DMS53 (cell line): ENCODE results near the gene CTIF.
A peak's percentile ranks its signal among the peaks of the same experiment; 100 is the strongest.
"Not testable (repeated sequence)": the region's sequence is repeated elsewhere in the genome, so short reads cannot be mapped to it uniquely, and the experiment has no call there.

Experiments used
- DNase-seq: peaks from one replicate; lab custom pipeline; 2025; lab: John Stamatoyannopoulos, UW

CTIF gene

DNA sequence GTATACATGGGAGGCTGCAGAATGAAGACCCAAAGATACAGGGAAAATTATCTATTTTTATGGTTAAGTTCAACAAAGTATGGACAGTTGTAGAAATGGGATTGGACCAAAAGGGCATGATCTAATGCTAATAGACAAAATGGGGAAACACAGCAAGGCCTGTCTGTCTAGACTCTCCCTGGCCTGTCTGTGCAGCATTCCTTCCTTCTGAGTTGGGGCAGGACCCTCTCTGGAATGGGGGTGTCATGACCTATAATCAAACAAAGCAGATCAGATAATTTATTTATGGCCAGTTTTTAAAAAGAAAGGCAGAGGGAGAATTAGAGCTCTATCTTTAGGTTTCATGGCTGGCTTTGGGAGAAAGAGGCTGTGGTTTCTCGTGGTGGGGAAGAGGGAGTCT is 104.4 kb downstream of the CTIF start:
- DNase-seq: no peak

DNA sequence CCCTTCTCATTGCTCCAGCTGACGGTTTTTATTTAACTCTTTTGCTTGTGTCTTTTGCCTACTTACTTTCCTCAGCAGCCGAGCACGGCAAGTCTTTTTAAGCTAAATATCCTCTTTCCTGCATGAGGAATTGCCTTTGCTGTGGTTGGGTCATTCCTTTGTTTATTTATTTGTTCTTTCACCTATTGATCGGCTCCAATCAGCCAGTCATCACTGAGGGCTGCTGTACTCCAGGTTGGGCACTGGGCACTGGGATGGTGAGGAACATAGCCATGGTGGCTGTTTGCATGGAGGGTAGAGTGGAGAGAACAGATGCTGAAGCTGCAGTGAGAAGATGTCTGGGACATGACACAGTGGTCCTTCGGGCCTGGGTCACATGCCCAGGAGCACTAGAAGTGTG is 105.2 kb downstream of the CTIF start:
- DNase-seq: no peak

DNA sequence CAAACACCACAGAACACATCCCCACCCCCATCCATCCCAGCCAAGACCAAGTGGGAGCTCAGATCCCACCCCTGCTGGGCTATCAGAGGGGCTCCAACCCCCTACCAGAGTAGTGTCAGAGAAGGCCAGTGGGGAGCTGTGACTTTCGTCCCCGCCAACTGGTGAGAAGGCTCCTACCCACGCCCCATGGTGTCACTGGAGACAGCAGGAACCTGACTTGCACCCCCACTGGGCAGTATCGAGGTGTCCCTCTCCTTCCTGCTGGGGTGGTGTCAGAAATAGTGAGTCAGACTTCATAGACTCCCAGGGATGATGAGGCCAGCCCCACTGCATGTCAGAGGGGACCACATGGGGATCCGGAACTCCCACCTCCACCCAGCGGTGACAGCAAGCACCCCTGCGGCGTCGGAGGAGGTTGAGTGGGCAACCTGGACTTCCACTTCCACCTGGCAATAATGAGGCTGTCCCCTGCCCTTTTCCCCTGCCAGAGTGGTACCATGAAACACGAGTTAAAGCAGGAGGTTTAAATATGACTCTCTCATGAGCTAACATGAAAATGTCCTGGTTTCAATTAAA is 106.7 kb downstream of the CTIF start:
- DNase-seq: no peak

DNA sequence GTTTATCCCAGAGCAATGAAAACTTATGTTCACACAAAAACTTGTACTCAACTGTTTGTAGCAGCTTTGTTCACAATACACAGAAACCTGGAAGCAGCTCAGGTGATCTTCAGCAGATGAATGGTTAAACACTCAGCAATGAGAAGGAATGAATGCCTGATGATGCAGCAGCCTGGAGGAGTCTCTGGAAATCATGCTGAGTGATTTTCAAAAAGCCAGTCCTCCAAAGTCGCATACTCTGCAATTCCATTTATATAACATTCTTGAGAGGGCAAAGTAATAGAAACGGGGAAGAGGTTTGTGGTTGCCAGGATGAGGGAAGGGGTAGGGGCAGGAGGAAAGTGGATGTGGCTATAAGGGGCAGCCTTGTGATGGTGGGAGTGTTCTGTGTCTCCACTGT is 108.1 kb downstream of the CTIF start:
- no peak for DNase-seq

DNA sequence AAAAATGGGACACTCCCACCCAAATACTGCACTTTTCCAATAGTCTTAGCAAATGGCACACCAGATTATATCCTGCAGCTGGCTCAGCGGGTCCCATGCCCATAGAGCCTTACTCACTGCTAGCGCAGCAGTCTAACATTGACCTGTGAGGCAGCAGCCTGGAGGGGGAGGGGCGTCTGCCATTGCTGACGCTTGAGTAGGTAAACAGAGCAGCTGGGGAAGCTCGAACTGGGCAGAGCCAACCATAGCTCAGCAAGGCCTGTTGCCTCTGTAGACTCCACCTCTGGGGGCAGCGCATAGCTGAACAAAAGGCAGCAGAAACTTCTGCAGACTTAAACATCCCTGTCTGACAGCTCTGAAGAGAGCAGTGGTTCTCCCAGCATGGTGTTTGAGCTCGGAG is 110.4 kb downstream of the CTIF start:
- DNase-seq: peak; percentile 69

DNA sequence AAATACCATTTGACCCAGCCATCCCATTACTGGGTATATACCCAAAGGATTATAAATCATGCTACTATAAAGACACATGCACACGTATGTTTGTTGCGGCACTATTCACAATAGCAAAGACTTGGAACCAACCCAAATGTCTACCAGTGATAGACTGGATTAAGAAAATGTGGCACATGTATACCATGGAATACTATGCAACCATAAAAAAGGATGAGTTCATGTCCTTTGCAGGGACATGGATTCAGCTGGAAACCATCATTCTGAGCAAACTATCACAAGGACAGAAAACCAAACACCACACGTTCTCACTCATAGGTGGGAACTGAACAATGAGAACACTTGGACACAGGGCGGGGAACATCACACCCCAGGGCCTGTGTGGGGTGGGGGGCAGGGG is 115.8 kb downstream of the CTIF start:
- not testable (repeated sequence) for DNase-seq

DNA sequence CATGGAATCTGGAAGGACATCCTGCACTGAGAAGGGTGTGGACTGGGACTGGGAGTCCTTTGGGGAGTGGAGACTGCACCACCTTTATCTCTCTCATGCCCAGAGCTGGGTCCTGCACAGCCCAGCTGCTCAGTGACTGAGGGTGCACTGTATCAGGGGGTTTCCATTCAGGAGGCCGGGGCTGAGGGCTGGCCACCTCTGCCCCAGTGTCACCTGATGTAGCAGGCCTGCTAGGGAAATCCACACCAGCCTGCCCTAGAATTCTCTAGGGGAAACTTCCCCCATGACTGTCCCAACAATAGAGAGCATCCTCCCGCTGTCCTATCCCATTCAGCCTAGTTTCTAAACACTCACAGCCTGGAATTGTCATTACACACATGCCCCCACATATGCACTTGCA is 116.7 kb downstream of the CTIF start:
- no peak for DNase-seq

DNA sequence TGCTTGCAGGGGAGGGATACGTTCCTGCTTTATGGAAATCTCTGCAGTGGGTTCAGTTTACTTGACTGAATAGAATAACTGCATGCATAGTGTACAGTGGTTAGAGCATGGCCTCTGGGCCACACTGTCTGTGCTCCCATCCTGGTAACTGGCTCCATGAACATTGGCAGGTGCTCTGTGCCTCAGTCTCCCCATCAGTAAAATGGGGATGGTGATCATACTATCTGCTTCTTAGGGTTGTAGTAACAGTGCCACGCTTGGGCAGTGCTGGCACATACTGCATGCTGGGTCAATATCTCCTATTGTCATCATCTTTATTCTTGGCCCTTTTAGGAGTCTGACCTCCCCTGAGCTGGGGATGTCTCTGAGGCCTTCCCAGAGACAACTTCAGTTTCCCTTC is 117.3 kb downstream of the CTIF start:
- DNase-seq: no peak

DNA sequence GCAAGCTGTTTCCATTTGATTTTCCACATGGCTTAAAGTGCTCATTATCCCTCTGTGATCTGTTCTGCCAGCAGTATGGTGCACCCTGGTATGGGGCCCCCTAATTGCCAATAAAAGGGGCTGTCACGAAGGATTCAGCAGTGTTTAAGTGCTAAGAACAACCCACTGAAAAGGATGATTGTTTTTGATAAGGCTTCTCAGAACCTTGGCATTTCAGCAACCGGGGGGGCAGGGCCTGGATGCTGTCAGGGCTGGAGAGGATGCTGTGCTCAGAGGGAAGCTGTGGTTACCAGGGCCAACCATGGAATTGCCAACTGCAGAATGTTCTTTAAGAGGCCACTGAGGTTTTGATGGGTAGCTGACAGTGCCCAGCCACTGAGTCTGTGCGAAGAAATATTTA is 117.8 kb downstream of the CTIF start:
- DNase-seq: no peak

DNA sequence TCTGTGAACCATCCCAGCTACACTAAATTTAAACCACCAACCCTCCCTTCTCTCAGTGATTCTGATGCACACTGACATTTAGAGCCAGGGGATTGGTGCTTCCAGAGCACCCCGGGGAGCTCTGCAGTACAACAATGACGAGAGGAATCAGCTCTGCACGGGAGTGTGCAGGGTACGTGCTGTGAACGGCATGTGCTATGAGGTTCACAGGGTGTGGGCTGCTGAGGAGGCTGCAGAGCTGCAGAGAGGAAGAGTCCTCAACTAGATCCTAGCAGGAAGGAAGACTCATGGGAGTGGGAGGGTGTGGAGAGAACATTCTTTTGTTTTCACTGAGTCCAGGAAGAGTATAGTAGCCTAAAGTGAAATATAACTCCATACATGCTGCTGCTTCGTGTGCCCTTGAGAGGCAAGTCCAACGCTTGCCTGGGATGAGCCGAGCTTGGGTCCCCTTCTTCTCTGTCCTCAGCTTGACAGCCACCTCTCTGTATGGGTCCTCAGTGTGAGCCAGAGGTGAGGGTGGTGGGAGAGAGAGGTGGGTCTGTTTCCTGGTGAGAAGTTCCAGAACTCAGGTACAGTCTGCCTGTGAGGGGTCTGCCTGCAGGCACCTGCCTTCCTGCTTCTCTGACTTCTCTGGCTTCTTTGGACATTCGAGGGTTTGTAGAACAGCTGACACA is 118.8 kb downstream of the CTIF start:
- no peak for DNase-seq

DNA sequence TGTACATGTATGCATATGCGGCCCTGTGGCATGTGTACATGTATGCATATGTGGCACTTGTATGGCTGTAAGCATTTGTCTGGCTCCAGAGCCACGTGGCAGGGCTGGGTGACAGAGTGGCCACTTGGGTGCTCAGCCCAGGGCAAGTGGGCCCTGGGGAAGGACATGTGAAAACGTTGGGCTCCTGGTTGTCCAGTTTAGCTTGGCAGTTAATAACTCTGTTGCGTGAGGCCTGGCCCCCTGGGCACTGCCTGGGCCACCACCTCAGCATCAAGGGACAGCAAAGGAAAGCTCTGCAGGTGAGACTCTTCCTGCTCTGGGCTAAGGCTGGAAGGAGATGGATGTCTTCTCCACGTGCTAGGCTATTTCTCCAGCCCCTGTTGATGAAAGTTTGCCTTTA is 119.9 kb downstream of the CTIF start:
- no peak for DNase-seq

DNA sequence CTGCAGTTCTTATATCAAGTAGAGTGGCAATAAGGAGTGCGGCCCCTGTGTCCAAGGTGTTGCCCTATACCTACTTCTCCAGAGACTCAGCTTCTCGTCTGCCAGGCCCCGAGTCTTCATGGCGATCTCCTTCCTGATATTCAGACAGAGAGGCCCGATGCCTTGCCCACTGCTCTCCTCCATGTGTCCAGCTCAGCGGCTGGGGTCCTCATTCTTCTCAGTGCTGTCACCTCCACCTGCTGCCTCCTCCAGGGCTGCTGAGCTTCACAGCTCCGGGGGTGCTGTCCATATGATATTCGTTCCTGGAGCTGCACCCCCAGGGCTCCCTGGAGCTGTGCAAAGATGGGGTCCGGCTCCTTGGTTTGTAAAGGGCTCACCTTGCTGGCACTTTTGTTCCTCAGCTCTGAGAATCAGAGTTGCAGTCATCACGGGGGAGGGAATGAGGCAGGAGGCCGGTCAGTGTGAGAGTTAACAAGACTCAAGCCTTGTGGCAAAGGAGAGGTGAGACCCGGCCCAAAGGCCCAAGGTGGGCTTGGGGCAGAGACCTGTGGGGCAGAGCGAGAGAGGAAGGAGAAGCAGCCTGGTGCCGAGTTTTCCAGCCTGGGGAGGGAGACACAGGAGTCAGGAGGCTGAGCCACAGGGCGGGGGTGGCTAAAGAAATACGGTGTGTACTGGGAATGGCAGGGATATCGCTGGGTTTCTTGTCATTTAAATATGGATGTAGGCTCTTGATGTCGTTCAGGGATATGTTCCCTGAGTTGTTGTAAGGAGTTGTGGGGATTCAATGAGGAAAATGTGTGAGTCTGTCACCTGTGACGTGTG is 120.6 kb downstream of the CTIF start:
- no peak for DNase-seq

DNA sequence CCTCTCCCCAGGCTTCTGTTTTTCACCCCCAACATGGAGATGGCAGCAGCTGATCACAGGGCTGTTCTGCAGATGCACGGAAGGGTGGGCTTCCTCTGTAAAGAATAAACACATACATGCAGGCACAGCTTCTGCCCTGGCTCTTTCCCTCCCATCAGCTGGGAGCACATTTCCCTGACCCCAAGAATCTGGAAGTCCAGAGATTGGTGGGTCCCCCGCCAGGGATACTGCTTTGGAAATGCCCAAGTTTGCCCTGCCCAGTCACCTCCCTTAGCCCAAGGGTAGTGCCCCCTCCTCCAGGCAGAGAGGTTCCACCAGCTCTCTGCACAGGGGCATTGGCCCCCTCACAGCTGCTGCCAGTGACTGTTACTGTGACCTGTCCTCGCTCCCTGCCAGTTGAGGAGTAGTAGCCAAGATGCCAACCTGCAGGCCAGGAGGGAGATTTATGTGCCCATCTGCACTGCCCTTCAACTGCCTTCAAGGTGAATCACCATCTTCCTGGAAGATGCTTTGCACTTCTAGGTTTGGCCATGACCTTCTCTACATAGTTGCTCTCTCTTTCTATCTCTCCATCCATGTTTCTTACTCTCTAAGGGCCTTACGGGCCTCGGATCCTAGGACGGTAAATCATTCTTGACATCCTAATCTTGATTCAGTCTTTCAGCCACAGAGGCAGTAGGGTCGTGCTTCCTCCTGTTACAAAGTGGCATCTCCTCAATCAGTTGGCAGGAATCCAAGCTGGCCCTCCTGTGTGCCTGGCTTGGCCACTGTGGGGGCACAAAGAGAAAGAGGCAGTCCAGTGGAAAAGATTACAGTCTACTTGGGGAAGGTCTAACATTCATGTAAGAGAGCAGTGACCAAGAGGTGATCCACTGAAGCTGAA is 121.8 kb downstream of the CTIF start:
- DNase-seq: no peak

DNA sequence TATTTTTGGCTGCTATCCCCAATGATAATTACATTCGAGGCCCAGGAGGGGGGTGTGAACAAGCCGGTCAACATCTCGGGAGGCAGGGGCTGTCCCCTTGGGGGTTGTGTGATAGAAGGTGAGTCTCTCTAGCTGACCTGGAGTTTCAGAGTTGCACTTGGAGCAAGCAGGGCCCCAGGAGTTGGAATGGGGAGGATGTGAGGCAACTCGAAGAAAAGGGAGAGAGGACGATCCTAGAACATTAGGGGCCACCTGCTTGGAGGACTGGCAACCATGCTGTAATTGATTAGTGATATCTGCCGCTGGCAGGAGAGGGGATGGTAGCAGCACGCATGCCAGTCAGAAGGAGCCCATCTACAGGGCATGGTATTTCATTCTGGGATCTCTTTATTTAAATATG is 122.6 kb downstream of the CTIF start:
- DNase-seq: no peak

DNA sequence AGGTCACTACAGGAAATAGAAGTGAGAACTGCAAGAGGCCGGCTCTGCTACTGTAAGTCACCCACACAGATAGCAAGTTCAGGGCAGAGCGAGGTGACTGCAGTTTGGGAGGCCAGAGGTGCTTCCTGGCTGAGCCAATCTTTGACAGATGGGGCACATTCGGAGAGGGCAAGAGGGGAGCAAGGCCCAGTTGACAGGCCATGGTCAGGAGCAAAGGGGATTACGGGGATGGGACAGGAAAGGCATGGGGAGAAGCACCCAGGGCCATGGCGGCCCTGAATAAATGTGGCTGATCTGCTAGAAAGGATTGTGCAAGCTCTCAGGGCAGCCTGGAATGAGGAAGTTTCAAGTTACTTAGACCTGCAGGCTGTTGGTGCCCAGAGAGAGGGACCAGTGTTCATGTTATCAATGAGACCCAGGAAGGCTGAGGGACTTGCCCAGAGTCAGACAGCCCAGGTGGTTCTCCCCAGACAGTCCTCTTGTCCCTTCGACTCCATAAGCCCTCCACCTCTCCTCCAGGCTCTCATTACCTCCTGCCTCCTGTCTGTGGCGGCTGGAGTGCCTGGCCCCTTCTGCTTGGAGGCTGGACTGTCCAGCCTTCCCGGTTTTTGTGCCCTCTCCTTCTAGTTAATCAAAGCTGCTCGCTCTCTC is 123.3 kb downstream of the CTIF start:
- peak; percentile 65 for DNase-seq

DNA sequence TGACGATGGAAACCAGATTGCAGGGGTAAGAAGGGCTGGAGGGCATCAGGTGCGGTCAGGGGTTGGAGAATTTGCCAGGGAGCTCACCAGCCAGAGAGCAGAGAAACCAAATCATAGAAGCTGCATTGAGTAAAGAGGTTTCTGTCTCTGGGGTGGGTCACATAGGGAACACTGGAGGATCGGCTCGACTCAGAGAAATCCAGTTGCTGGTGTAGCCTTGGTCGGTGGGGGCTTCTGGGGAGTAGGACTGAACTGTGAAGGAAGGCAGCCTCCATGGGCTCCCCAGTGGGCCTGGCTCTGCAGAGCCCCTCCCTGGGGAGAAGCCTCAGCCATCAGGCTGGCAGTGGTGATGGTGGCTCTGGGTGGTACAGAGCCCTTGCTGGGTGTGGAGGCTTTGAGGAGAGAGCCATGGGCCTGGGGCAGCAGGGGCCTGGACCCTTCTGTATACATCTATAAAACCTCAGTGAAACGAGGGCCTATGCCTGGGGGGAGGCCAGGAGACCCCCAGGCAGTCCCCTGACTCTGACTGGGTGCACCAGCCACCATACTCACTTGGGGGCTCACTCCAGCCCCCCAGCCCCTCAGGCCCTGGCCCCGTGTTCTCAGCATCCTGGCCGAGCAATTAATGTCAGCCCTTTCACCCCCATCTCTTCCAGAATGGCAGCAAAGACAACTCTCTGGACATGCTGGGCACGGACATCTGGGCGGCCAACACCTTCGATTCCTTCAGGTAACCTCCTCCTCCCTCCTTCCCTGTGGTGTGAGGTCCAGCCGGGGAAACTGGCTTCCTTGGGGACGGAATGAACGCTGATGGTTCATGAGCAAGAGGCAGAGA is 124.5 kb downstream of the CTIF start:
- no peak for DNase-seq

DNA sequence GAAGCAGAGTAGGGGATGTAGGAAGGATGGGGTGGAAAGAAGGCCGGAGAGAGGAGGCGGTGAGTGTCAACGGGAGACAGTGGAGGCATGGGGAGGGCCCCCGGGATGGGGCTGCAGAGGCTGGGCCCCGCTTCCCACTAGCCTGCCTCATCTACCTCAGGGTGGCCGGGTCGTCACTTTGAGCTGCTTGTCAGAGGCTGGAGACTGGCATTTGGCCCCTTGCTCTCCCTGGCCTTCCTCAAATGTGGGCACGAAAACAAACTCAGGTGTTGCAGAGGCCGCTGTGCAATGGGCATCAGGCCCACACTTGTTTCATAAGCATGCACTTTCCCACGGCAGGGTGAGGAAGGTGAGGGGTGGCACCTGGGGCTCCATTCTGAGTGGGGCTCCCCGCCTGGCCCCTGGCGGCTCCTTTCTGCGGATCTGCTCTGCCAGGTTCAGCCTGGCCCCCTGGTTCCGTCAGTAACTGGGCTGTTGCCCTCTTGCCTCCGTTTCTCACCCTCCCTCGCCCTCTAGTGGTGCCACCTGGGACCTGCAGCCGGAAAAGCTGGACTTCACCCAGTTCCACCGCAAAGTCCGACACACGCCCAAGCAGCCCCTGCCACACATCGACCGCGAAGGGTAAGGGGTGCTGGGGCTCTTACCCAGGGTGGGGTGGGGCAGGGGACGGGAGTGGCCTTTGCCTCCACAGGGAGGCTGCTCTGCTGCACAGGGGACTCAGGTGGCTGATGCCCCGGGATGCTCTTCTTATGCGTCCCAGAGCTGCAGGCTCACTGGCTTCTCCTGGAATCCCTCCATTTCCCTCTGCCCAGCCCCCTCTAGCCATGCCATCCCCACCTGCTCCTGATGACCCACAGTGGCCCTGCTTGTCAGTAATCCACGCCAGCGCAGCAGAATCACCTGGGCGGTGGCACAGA is 125.4 kb downstream of the CTIF start:
- peak; percentile 85 for DNase-seq

DNA sequence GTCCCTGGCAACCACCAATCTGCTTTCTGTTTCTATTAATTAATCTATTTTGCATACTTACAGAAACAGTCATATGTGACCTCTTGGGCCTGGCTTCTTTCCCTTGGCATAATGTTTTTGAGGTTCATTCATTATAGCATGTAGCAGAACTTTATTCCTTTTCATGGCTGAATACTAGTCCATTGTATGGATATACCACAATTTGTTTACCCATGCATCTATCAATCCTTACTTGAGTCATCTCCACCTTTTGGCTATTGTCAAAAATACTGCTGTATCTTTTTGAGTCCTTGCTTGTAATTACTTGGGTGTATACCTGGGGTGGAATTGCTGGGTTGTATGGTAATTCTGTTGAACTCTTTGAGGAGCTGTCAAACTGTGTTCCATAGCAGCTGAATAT is 126.8 kb downstream of the CTIF start:
- no peak for DNase-seq

DNA sequence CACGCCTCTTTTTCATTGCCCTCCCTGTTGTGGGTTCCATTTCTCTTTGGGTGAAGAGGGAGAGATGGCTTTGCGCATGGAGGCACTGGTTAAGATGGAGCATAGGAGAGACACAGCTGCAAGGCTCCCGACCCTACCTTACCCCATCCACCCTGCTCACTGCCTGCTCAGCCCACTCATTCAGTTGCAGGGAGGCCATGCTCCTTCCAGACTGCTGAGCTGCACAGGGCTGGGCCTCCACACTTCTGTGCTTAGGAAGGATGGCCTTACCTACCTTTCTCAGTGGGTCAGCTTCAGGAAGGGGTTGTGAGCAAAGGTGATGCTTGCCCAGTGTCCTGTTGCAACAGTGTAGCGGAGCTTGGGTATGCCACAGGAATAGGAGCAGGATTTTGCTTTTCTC is 127.8 kb downstream of the CTIF start:
- no peak for DNase-seq
